SIG-M5 treated with dmso at 0.1 percent for 504 hours (cell line): ENCODE results near the gene RPL37A.
"Not testable (repeated sequence)": the region's sequence is repeated elsewhere in the genome, so short reads cannot be mapped to it uniquely, and the experiment has no call there.

Experiments
- DNase-seq: peaks from one replicate; lab custom pipeline; 2025; ENCODE audit not compliant: unreplicated experiment; lab: John Stamatoyannopoulos, UW

The RPL37A gene

DNA sequence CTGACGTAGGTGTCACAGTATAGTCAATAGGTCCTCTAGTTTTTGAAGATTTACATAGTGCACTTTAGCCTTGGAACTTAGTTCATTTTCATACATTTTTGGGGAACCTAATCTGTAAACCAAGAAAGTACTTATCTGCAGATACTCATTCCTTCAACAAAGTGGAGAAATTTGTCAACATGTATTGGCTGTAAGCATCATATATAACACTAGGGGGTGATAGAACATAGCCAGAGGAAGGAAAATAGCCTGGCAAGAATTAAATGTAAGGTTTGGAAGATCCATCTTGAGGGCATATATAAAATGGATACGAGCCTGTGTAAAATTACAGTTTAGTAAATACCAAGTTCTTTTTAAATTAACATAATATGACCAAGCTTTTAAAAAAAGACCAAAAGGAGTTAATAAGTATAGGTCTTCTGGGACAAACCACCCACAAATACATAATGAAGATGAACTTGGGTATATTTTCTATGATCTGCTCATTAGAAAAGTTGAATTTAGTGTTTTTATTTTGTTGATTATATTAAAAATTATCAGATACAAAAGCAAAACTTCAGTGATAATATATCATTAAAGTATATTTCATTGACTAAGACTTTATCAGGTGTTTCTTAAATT is 18.2 kb downstream of the RPL37A start:
- peak; percentile 73 for DNase-seq

DNA sequence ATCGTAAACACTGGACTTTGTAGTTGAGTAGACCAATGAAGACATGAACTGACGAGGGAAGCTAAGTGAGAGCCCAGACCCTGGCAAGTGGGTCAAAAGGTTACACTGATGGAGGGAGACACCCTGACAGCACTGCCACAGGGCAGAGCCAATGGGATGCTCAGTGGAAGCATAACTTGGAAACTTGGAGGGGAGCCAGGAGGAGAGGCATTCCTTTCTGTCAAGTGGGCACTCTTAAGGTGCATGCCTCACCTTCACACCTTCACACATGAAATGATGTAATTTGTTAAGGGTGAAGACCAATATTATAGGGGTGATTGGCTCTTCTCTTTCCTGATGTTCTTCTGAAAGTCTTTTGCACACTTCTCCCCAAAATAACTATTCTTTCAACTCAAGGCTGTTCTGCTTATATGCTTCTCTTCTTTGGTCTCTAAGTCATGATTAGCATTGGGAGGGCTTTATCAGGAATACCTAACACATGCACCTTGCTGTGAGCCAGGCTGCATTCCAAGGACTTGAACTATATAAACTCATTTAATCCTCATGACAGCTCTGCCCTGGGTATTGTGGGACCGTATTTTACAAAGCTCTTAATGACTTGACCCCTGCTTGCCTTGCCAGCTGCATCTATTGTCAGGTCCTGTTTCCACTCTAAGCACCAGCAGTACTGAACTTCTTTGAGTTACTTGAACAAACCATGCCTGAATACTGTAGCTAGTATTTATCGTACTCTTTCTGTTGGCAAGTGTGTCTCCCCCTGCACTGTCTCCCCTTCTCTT is 19.0 kb downstream of the RPL37A start:
- DNase-seq = no peak

DNA sequence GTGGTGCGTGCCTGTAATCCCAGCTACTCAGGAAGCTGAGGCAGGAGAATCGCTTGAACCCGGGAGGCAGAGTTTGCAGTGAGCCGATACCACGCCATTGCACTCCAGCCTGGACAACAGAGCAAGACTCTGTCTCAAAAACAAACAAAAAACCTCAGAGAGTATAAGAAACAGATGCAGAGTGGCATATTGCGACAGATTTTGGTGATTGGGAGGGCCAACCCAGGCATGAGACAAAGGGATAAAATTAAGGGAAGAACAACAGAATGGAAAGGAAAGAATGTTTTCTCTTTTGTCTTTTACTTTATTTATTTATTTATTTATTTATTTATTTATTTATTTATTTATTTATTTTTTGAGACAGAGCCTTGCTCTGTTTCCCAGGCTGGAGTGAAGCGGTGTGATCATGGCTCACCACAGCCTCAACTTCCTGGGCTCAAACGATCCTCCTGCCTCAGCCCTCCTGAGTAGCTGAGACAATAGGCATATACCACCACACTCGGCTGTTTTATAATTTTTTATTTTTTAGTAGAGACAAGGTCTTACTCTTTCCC is 20.0 kb downstream of the RPL37A start:
- DNase-seq = not testable (repeated sequence)

DNA sequence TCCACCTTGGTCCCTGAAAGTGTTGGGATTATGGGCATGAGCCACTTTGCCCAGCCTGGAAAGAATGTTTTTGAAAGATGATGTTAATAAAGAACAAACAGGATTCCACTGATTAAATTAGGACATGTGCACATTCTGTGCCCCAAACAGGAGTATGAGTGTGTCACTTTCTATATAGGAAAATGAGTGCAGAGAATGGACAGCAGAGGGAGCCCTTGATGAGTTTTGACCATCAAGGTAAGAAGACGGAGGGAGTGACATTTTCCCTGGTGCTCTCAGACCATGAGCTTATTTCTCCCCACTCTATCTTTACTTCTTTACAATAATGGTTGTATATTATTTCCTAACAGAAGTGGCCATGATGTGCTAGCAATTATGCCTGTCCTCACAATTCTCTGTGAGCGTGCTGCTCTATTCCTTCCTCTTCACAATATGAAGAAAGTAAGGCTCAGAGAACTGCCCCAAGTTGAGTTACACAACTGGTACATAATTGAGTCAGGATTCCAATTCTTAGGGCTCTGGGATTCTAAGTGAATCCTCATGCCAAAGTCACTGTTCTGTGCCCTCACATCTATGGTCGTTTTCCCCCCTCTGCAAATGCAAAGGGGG is 20.6 kb downstream of the RPL37A start:
- peak; percentile 73 for DNase-seq

DNA sequence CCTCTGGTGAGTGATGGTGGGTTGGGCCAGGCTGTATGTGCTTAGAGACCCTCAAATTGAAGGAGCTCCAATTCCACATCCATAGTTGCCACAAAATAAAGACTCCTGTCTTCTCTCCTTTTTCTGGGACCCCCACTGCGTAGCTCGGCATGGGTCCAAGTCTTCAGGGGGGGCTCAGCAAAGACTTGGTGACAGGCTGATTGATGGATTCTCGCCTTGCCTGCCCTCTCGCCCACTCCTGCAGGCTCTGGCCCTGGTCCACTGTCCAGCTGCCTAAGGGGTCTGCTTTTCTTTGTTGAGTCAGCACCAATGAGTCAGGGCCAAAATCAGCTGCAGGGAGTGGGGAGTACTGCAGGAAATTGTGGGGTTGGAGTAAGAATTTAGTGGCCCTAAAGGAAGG is 21.5 kb downstream of the RPL37A start:
- no peak for DNase-seq

DNA sequence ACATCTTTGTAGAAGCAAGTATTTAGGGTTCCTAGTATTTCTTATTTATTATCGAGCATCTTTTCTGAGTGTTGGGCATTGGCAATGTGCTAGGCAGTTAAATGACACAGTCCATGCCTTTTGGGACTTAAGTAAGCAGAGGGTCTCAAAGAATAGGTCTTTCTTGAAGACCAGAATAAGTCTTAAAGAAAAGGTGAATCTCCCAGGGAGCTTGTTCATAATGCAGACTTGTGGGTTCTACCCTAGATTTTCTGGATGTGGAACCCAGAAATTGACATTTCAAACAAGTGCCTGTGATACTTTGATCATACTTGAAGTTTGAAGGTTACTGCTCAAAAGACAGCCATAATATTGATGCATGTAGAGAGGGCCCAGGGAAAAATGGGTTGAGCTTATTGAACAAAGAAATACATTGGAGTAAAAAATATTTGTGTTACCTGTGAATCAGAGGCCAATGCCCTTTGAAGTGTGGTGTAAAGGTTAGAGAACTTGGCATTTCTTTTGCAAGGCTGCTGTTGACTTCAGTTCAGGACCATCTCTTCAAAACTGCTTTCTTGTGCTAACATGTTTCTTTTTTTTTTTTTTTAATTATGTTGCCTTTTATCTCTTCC is 24.4 kb downstream of the RPL37A start:
- DNase-seq = no peak

DNA sequence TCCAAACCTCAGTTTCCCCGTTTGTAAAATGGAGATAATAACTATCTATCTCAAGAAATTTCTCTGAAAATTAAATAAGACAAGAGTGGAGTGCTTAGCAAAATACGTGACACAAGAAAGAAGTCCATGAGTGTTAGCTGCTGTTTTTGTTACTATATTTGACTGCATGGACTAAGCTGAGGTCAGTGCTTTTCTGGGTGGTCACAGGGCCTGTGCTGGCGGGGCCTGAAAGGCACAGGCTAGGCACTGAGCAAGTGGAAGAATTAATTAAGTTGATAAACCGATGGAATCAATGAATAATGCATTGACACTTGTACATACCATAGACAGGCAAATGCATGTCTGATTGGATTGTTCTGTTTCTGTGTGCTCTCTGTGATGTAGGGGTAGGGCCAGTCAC is 27.3 kb downstream of the RPL37A start:
- no peak for DNase-seq

DNA sequence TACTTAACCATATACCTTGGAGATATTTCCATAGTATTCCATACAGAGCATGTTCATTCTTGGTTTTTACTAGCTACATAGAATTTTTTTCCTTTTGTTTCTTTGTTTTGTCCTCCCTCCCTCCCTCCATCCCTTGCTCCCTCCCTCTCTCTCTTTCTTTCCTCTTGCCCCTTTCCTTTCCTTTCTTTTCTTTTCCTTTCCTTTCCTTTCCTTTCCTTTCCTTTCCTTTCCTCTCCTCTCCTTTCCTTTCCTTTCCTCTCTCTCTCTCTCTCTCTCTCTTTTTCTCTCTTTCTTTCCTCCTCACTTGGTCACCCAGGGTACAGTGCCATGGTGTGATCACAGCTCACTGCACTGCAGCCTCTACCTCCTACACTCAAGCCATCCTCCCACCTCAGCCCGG is 28.3 kb downstream of the RPL37A start:
- no peak for DNase-seq

DNA sequence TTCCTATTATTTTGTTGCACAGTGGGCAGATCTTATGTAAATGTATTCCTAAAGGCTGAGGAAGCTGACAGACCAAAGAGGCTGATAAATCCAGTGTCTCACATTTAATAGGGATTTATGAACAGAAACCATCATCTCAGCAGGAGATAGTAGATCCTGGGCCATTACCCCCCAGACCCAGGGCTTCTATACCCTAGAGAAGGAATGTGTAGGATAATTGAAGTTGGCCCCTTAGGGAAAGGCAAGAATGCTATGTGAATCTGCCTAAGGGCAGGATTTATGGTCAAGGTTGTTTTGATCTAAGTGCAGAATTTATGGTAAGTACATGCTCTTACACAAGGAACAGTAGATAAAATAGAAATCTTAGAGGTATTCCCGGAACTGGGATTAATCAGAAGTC is 29.0 kb downstream of the RPL37A start:
- DNase-seq = no peak

DNA sequence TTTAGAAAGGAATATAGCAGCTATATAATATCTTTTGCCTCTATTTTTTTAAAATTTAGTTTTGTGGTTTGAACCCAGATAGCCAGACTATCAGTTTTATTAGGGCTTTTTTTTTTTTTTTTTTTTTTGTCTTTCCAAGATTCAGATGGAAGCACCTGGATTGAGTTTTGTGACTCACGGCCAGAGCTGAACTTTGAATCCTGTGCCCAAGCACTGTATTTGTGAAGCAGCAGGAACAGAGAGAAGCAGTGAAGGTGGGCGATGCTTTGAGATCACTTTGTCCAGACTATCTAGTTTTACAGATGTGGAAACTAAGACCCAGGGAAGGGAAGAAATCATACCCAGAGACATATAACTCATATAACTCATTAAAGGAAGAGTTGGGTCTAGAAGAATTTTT is 33.9 kb downstream of the RPL37A start:
- DNase-seq = no peak

DNA sequence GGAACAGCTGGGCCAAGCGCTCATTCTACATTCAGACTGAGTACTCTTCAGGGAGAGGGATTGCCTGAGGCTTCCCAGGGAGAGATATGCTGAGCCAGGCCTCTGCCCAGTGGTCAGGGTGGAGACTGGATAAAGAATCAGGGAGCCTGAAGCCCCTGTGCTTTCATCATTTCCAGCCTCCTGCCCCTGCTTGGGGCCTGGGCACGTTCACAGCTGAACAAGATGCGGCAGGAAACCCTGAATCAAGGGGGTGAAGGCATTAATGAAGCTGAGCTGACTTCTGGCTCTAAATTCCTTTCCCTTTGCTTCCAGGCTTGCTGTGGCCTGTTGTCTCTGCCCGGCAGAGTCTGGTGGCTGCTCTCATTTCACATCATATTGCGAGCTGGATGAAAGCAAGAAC is 35.0 kb downstream of the RPL37A start:
- no peak for DNase-seq

DNA sequence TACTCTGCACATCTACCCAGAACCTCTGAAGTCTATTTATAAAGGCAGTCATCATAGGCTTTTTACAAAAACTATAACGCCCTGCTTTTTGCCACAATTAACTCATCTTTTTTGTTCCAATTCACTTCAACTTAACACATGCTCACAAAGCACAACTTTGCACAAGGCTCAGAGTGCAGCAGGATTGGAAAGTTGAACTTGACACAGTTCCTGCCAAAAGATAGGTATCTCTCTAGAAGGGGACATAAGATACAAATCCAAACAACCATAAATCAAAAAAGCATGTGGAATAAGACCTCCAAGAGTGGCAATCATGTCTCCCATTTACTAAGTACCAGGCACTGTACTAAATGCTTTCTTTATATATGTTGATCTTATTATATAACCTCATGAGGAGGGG is 36.2 kb downstream of the RPL37A start:
- DNase-seq = no peak

DNA sequence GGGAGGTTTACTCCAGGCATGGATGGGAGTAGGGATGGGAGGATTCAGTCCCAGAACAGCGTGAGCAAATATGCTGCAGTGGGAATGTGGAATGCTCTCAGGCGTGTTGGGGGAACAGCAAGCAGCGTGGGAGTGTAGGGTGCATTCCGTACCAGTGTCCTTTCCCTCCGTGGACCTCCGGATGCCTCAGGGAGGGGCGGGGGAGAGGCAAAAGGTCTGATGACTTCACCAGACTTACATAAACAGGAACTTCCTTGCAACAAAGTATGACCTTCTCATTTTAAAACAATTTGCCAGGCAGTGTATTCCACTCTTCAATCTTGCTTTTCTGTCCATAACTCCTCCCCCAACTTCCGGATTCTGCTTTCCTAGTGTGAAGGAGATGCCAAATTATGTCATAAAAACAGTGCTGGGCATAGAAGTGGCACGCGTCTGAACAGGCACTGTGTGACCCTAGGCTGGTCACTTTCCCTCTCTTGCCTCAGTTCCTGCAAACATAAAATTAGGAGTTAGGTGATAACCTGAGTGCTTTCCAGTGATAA is 36.9 kb downstream of the RPL37A start:
- no peak for DNase-seq

DNA sequence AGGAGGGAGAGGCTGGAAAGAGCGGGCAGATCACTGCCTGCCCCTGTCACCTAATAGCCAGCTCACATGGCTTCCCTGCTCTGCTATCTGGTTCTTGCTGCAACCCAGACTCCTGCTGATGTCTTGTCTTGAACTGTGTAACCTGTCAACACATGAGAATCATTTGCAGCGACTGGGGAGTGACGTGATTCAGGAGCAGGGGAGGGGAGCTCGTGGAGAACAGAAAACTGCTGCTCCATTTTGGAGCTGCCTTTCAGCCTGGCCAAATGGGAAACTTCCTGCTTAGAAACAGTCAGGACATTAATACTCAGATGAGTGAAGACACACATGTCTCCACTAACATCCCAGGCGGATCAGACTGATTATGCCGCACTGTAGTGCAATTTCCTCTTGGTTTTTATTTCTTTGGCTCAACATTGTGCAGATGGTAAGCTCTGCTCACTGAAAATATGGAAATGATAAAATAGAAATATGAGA is 38.1 kb downstream of the RPL37A start:
- no peak for DNase-seq

DNA sequence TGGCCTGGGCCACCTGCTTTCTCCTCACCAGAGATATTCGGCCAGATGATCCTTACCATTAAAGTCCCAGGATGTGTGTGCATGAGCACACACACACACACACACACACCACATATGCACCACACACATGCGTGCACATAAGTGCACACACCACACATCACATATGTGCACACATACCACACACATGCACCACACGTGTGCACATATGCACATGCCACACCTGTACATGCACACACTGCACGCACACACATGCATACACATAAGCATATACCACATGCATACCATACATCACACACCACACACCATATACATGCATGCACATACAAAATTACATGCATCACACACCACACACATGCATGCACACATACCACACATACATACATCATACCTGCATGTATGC is 38.7 kb downstream of the RPL37A start:
- DNase-seq = no peak

DNA sequence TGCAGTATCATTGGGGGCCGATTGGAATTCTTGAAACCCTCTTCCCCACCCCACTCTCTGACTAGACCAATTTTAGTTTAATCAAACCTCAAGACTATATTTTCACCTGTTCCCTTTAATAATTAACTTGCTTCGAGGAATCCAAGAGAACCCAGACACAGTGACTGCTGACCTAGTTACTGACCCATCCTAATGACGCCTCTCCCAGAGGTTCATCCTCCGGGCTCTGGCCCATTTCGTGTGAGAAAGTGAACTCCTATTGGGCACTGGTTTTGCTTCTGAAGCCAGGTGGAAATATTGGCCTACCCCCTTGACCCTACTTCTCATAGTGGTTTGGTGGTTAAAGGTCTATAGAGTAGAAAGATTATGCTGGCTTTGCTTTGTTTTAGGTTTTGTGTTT is 39.9 kb downstream of the RPL37A start:
- DNase-seq = no peak

DNA sequence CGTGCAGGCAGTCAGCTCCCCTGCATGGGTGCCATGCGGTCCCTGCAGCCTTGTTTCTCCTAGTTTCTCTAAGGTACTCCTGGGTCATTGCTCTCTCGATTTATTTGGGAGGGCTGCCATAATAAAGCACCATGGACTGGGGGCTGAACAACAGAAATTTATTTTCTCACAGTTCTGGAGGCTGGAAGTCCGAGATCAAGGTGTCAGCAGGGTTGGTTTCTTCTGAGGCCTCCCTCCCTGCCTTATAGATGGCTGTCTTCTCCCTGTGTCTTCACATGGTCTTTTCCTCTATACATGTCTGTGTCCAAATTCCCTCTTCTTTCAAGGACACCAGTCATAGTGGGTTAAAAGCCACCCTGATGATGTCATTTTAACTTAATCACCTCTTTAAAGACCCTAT is 40.5 kb downstream of the RPL37A start:
- no peak for DNase-seq

DNA sequence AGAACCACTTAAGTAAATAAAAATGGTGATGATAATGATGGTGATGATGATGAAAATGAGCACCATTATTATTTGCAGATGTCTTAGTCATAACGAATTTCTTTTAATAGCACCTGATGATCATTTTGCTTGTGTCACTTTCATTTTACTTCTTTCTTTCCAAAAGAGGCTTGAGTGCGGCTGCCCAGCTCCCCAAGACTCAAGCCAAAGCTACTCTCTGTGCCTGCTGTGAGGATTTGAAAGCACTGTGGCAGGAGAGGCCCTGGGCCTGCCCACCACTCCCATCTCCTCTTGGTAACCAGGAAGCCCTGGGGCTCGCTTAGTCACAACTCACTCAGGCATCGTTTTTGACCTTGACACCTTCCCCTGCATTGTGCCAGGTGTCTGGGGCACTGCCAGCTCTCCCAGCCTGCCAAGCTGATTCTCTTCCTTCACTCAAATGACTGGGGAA is 41.2 kb downstream of the RPL37A start:
- DNase-seq = no peak

DNA sequence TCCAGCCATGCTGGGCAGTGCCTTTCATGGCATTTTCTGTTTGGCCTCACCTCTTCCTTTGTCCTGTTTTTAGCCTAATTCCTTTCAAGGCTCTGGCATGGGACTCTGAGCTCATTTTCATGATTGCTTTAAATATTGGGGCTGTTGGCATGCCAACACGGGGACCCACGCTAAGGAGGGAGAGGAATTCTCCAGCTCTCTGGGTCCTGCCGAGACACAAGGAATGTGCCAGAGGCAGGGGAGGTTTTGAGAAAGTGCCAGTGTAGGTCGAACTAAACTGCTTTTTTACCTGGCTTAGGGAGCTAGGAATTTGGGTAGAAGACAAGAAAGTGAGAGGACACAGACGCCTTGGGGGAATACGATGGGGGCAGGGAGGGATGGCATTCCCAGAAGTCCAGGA is 42.3 kb downstream of the RPL37A start:
- DNase-seq = no peak

DNA sequence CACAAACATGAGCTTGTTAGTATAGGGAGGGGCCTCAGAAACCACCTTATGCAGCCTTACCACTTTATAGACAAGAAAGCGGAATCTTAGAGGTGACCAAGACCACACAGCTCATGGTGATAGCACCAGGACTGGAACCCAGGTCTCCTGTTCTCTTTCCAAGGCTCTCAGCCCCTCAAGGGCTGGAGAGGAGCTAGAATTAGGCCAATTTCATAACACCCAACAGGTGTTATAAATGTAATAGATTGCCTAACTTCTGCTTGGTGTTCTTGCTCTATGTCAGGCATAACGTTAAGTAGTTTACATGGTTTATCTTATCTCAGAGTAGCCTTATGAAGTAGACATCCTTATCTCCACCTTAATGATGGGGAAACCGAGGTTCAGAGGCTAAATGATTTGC is 42.9 kb downstream of the RPL37A start:
- DNase-seq = no peak

DNA sequence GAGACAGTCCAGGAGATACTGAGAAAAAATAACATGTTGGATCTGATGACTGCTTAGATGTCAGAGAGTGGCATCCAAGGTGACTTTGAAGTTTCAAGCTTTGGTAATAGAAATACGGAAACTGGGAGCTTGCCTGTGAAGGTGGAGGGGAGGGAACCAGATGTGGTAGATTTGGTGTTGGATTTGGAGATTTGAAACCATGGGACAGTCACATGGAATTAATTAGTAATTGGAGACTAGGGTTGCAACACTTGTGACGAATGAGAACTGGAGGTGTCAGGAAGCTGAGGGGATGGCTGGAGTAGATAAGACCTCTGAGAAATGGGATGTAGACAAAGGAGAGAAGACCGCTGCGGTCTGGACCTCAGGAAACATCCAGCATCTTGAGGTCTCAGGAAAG is 46.7 kb downstream of the RPL37A start:
- DNase-seq = no peak
